Retinal pigment epithelial cell (primary cell): ENCODE data around the gene ERP27.
A peak's percentile ranks its signal among the peaks of the same experiment; 100 is the strongest.

ENCODE experiments used
- DNase-seq: peaks from one replicate; pipeline ENCODE4 v3.0.0-alpha.2; 2010; ENCODE audit warnings: low read depth
- H3K4me3 ChIP-seq: 2 replicates; pipeline ENCODE4 v1.5.1; 2011; ENCODE audit warnings: mild to moderate bottlenecking, low read length, control low read depth, moderate library complexity
- TF ChIP-seq, protein P1 (sequence below): conservative IDR thresholded peaks from 2 replicates; pipeline ENCODE4 v1.5.1; 2011; ENCODE audit warnings: low read depth, low read length, control low read depth, inconsistent platforms

ERP27 gene

GRCh38 chr12:14920475-14921126 lies 17.7 kb downstream of the ERP27 start:
- no peak overlapping the region for H3K4me3 ChIP-seq
- TF ChIP-seq, protein P1, sequence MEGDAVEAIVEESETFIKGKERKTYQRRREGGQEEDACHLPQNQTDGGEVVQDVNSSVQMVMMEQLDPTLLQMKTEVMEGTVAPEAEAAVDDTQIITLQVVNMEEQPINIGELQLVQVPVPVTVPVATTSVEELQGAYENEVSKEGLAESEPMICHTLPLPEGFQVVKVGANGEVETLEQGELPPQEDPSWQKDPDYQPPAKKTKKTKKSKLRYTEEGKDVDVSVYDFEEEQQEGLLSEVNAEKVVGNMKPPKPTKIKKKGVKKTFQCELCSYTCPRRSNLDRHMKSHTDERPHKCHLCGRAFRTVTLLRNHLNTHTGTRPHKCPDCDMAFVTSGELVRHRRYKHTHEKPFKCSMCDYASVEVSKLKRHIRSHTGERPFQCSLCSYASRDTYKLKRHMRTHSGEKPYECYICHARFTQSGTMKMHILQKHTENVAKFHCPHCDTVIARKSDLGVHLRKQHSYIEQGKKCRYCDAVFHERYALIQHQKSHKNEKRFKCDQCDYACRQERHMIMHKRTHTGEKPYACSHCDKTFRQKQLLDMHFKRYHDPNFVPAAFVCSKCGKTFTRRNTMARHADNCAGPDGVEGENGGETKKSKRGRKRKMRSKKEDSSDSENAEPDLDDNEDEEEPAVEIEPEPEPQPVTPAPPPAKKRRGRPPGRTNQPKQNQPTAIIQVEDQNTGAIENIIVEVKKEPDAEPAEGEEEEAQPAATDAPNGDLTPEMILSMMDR, result no peak
- DNase-seq, result no peak

DNA sequence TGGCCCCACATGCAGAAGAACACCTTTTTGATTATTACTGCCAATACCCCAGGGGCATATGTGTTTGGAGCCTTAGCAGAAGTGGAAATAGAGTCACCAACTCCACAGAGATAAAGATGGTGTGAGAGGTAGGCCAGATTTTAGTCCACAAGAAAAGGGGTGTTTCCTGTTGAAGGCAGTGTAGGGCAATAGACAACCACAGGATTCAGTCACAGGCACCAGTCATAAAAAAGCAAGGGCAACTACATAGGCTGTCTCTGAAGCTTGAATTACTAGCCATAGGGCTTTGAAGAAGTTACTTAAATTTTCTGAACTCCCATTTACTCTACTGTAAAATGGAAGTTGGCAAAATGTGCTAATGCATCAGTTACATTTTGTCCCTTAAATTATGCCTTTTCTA lies 18.9 kb downstream of the ERP27 start:
- TF ChIP-seq, protein P1, result no peak
- no peak for DNase-seq
- no peak overlapping the region for H3K4me3 ChIP-seq

GRCh38 chr12:14915736-14916135 lies 22.6 kb downstream of the ERP27 start:
- no peak overlapping the region for H3K4me3 ChIP-seq
- TF ChIP-seq, protein P1, result no peak
- no peak for DNase-seq

DNA sequence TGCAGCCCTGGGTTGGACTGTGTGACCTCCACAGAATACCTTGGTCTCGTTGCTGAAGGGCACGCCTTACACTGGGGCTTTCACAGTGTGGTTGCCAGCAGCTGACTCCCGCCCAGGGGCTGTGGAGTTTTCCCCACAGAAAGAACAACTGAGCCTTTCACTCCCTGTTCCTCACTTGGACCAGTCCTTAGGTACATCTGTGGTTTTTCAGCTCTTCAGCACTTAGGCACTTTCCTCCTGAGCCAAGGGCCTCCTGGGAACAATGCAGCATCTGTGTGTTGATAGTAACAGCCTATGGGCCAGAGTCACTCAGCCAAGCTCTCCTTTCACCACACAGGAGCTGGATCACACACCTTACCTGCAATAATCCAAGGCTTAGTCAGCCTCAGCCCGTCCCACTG lies 25.0 kb downstream of the ERP27 start:
- H3K4me3 ChIP-seq, result no peak overlapping the region
- no peak for DNase-seq
- TF ChIP-seq, protein P1, result no peak

DNA sequence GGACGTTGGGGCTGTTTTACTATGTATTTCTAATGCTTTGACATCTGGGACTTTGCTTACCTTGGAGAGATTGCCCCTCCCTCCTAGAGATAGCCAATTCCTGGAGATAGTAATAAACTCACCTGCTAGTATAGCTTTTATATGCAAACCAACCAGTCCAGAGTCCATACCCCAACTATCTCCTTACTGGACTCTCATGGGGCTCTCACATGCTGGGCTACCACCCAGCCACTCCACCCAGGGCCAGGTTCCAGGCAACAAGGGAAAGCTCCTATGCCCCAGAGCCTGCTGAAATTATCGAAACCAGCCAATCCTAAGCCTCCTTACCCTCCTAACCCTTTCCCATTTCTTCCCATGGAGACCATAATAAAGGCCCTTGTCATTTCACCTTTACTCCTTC lies 27.2 kb downstream of the ERP27 start:
- TF ChIP-seq, protein P1, result no peak
- no peak for DNase-seq
- no peak overlapping the region for H3K4me3 ChIP-seq

DNA sequence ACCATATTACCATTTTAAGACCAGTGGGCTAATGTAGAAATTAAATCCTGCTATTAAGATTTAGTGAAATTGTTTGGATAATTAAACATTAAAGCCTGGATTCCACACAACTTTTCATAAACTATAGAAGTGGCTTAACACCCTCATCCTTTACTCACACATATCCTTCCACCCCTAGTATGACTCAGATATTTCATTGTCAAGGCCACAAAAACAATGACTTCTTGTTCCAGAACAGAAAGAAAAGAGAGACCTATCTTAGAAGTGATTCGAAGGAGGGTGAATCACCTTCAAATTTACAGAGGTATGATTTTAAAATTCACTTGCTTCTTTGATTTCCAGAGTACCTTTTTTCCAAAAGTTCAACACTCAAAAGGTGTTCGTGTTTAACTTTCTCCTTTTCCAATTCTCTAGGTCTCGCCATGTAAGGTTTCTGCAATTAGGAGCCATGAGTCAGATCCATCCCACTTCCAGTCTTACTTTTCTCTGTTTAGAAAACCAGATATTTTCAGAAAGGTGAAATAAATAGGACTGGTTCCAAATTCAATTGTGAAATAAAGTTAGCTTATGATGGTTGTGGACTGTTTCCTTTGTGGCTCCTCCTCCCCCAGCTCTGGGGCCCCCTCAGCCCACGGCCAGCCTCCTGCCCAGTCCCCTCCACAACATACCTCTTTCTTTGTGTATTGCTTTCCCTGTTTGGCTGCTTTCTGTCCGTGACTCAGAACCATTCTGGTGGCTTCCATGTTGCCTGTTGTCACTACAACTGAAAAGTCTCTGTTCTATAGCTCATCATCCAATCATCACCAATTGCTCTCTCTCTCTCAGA lies 28.0 kb downstream of the ERP27 start:
- TF ChIP-seq, protein P1, result no peak
- DNase-seq, result peak; percentile 23
- H3K4me3 ChIP-seq, result no peak overlapping the region

- DNase-seq, result no peak
- H3K4me3 ChIP-seq, result no peak overlapping the region
- TF ChIP-seq, protein P1, result no peak
Measured at GRCh38 chr12:14907953-14908352, 30.4 kb downstream of the ERP27 start.
